HepG2 (cell line): ENCODE measurements around the gene ADIPOR1. TPM values are rescaled to one million over a fixed set of nuclear protein-coding genes. Genes with fewer than 3 reads are reported as not detected.

ENCODE experiments used
- ATAC-seq: fragments of 200-7000 bp; cut with Tn5 transposase; 3 replicates; pipeline ENCODE4 v1.9.1; 2020; ENCODE audit warnings: mild to moderate bottlenecking, moderate library complexity
- BruUV-seq: library from RNA; stranded (reverse); fragments of 400-500 nt; replicated peaks from 2 replicates; lab custom pipeline; 2021; lab: Mats Ljungman, UMichigan
- CTCF ChIA-PET: fragments of 300-600 bp; formaldehyde crosslinking; extraction: SDS; loops from one replicate; lab custom pipeline; 2021; ENCODE audit warnings: low total read pairs, inconsistent platforms, low intra/inter-chr PET ratio; lab: Yijun Ruan, JAX
- POLR2A ChIA-PET: fragments of 350-600 bp; sonication (Branson Sonifier 250); formaldehyde crosslinking; loops from one replicate; lab custom pipeline; 2020; ENCODE audit warnings: antibody characterized with exemption, inconsistent platforms; lab: Yijun Ruan, JAX
- DNase-seq: peaks from one replicate; pipeline ENCODE4 v3.0.0-alpha.2; 2015; ENCODE audit warnings: low spot score
- FAIRE-seq: peaks from 3 replicates; lab custom pipeline; 2011; peaks lifted over from hg19 to GRCh38; lab: Jason Lieb, UNC
- H2AFZ ChIP-seq: one replicate; pipeline ENCODE4 v1.6.1; 2011; ENCODE audit warnings: low read length, inconsistent platforms
- H3K27ac ChIP-seq: fragments of 300-600 bp; 3 replicates; pipeline ENCODE4 v1.8.0; 2011; ENCODE audit warnings: mixed run types, mild to moderate bottlenecking, mixed read lengths, low read length, inconsistent platforms; ENCODE audit not compliant: insufficient read depth; ENCODE audit errors: extremely low read length
- H3K27me3 ChIP-seq, 2 experiments: fragments of 200-600 bp in 1 of 2; 2 replicates in 1 of 2; 3 replicates in 1 of 2; pipeline versions ENCODE4 v1.6.0 to v1.8.0; 2011; ENCODE audit warnings: low read length in 2 of 2, mild to moderate bottlenecking in 2 of 2, moderate library complexity in 2 of 2, inconsistent platforms in 1 of 2; ENCODE audit not compliant: insufficient read depth in 2 of 2, control insufficient read depth in 1 of 2
- H3K36me3 ChIP-seq, 2 experiments: fragments of 200-600 bp in 1 of 2; replicated peaks in 1 of 2; 2 replicates in 1 of 2; 3 replicates in 1 of 2; pipeline versions ENCODE4 v1.5.1 to v1.8.0; 2011; ENCODE audit warnings: low read length in 2 of 2, inconsistent platforms in 1 of 2; ENCODE audit not compliant: insufficient read depth in 2 of 2, control insufficient read depth in 1 of 2
- H3K4me1 ChIP-seq: 2 replicates; pipeline ENCODE4 v1.5.1; 2012; ENCODE audit warnings: low read length, inconsistent platforms; ENCODE audit not compliant: insufficient read depth
- H3K4me2 ChIP-seq: 2 replicates; pipeline ENCODE4 v1.6.0; 2011; ENCODE audit warnings: low read depth, low read length, inconsistent platforms
- H3K4me3 ChIP-seq, 3 experiments: fragments of 200-600 bp in 1 of 3; sonication (generic), shearing (Covaris generic) in 1 of 3; replicated peaks in 1 of 3; 2 replicates each; pipeline ENCODE4 v1.5.1; 2011 to 2016; ENCODE audit warnings: low read length in 3 of 3, inconsistent platforms in 2 of 3, low read depth in 2 of 3, mild to moderate bottlenecking in 2 of 3, control low read depth in 1 of 3, mixed read lengths in 1 of 3; ENCODE audit not compliant: insufficient read depth in 1 of 3
- H3K79me2 ChIP-seq: one replicate; pipeline ENCODE4 v1.6.1; 2011; ENCODE audit warnings: low read length, inconsistent platforms; ENCODE audit not compliant: insufficient read depth
- H3K9ac ChIP-seq: 2 replicates; pipeline ENCODE4 v1.6.0; 2011; ENCODE audit warnings: mild to moderate bottlenecking, low read depth, low read length, inconsistent platforms; ENCODE audit not compliant: insufficient read depth
- H3K9me3 ChIP-seq: 2 replicates; pipeline ENCODE4 v1.5.1; 2012; ENCODE audit warnings: mild to moderate bottlenecking, low read length
- H4K20me1 ChIP-seq: 2 replicates; pipeline ENCODE4 v1.6.0; 2011; ENCODE audit warnings: inconsistent platforms, mild to moderate bottlenecking, low read length, moderate library complexity; ENCODE audit not compliant: insufficient read depth
- AGO1 ChIP-seq: fragments of 200-400 bp; formaldehyde crosslinking; IDR thresholded peaks from 2 replicates; pipeline ENCODE4 v1.6.1; 2017; ENCODE audit warnings: mild to moderate bottlenecking, low read depth, low read length, moderate library complexity; ENCODE audit not compliant: poor library complexity, severe bottlenecking
- ATRX ChIP-seq: sonication (generic); formaldehyde crosslinking; IDR thresholded peaks from 2 replicates; pipeline ENCODE4 v1.4.0; 2020; ENCODE audit warnings: missing genetic modification reagents, borderline replicate concordance
- CENPT ChIP-seq: sonication (generic); formaldehyde crosslinking; IDR thresholded peaks from 2 replicates; pipeline ENCODE4 v1.8.0; 2022; ENCODE audit warnings: low read depth, mild to moderate bottlenecking, moderate library complexity, missing genetic modification reagents
- GATAD2A ChIP-seq: IDR thresholded peaks from 2 replicates; pipeline ENCODE4 v1.6.1; 2016
- HNRNPLL ChIP-seq: fragments of 200-400 bp; formaldehyde crosslinking; IDR thresholded peaks from 2 replicates; pipeline ENCODE4 v1.6.1; 2017; ENCODE audit warnings: mild to moderate bottlenecking, low read depth, low read length; ENCODE audit not compliant: poor library complexity, severe bottlenecking
- NR2F2 ChIP-seq: IDR thresholded peaks from 2 replicates; pipeline ENCODE4 v1.6.1; 2012; ENCODE audit warnings: low read depth, inconsistent platforms, borderline replicate concordance
- STAT5B ChIP-seq: sonication (generic); formaldehyde crosslinking; IDR thresholded peaks from 2 replicates; pipeline ENCODE4 v1.4.0; 2020; ENCODE audit warnings: missing genetic modification reagents
- TBL1XR1 ChIP-seq: fragments of 150-350 bp; IDR thresholded peaks from 2 replicates; pipeline ENCODE4 v1.6.1; 2014; ENCODE audit warnings: borderline replicate concordance, low read length; ENCODE audit not compliant: partially characterized antibody
- ZFP36 ChIP-seq: fragments of 150-350 bp; IDR thresholded peaks from 2 replicates; pipeline ENCODE4 v1.6.1; 2018; ENCODE audit warnings: borderline replicate concordance, low read length, low read depth; ENCODE audit not compliant: partially characterized antibody
- ZFX ChIP-seq: sonication (generic); formaldehyde crosslinking; IDR thresholded peaks from 2 replicates; pipeline ENCODE4 v1.4.0; 2020; ENCODE audit warnings: mild to moderate bottlenecking, low read depth, missing genetic modification reagents, moderate library complexity
- ZNF564 ChIP-seq: sonication (generic); formaldehyde crosslinking; IDR thresholded peaks from 2 replicates; pipeline ENCODE4 v1.8.1; 2023; ENCODE audit warnings: mild to moderate bottlenecking, missing genetic modification reagents
- WGBS: methylation state at CpG from one replicate; pipeline ENCODE4 v1.1.6; 2017; ENCODE audit warnings: low lambda C conversion rate; 5-methylcytosine and 5-hydroxymethylcytosine counted together
- in situ Hi-C: cut with HindIII; loops from 2 replicates; pipeline ENCODE4 v1.10.0; 2017; ENCODE audit warnings: low pct_unique_long_range_greater_than_20kb; ENCODE audit not compliant: extremely low pct_ligation_motif_present
- intact Hi-C: fragments of 100-400 bp; cut with micrococcal nuclease; formaldehyde crosslinking; loops from one replicate; pipeline ENCODE4 v1.10.0; 2022; ENCODE audit not compliant: unreplicated experiment
- polyA plus RNA-seq, 8 experiments: library from polyadenylated mRNA; depleted of rRNA in 3 of 8; stranded (reverse) in 7 of 8; unstranded in 1 of 8; fragments of >200 nt; fragmentation: Illumina TruSeq in 4 of 8; extraction: Trizol in 4 of 8; gene quantifications; 2 replicates each; pipeline versions ENCODE4 v1.2.1 to v1.2.3, GENCODE V29; 2011 to 2016; ENCODE audit warnings: low read depth in 4 of 8, missing spikeins in 1 of 8, mixed read lengths in 1 of 8; ENCODE audit not compliant: insufficient read depth in 1 of 8
- total RNA-seq, 5 experiments: library from RNA; depleted of rRNA; stranded (reverse); fragments of >200 nt; fragmentation: Illumina TruSeq; extraction: Trizol; gene quantifications; 2 replicates each; pipeline ENCODE4 v1.2.3, GENCODE V29; 2016; ENCODE audit warnings: low read depth in 1 of 5
- TF ChIP-seq, protein P1 (sequence below): fragments of 450-650 bp; IDR thresholded peaks from 2 replicates; pipeline ENCODE4 v1.6.1; 2017; ENCODE audit warnings: mild to moderate bottlenecking
- TF ChIP-seq, protein P2 (sequence below), 2 experiments: fragments of 450-650 bp in 1 of 2; sonication (generic) in 1 of 2; formaldehyde crosslinking; IDR thresholded peaks; 2 replicates each; pipeline versions ENCODE4 v1.5.0 to v1.8.0; 2020 to 2022; ENCODE audit warnings: mild to moderate bottlenecking in 1 of 2, missing genetic modification reagents in 1 of 2

Gene ADIPOR1
- total and polyA plus RNA-seq, 2 of the 13 experiments (the other 11 are each of a cell fraction or from before 2014, with no cell fraction given): 60.0 to 141 TPM

DNA sequence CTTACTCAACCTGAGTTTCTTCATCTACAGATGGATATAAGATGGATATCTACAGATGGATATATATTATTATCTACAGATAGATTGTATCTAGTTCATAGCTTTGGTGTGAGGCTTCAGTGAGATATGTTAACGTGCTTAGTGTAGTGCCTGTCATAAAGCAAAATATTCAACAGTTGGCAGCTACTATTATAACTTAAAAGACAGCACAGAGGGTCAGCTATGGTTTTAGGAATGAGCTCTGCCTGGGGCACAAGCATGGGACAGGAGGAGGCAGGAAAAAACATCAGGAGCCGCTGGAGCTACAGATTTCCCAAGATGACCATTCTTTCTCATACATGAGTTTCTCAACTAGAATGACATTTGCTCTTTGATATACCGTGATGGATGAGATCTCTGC lies 10.2 kb upstream of the ADIPOR1 start:
- Histone ChIP-seq H3K4me2 (peak overlapping the region; percentile 96), H3K36me3 (0 out of 5 replicates have a peak, but pooled peaks cover 0 to 1% of the 10 kb centered on the region in 2 experiments), H4K20me1 (no peaks in the 10 kb centered on the region), H2AFZ (no peak overlapping the region), H3K27me3 (0 out of 5 replicates have a peak, but pooled peaks cover 0 to 6% of the 10 kb centered on the region in 2 experiments), H3K27ac (no peak overlapping the region), H3K9me3 (no peaks in the 10 kb centered on the region), H3K79me2 (no peaks in the 10 kb centered on the region), H3K4me1 (peaks cover 25% of the 10 kb centered on the region), H3K9ac (peak overlapping the region; percentile 57), H3K4me3 (peak overlapping the region; percentile 65 to 93 (median 78))
- DNase-seq (no peak), ATAC-seq (no peak), FAIRE-seq (no peak)
- 2% methylated on average over 3 of the region's 3 CpGs for WGBS
- in situ Hi-C loops: no loop called here
- intact Hi-C loops: loop anchor here (2.0 kb wide), 1 partner anchor 42 kb away; the partner anchor contains the start of gene KLHL12
- POLR2A ChIA-PET: interaction anchor here (1.0 to 1.9 kb wide), 4 partner anchors 39 to 160 kb away, joined by 4 to 11 read pairs (median 4); partner anchors contain the start of genes KDM5B, KLHL12 and TMEM183A
- CTCF ChIA-PET: interaction anchor here (1.4 kb wide), 1 partner anchor 42 kb away, joined by 7 read pairs; the partner anchor contains the start of gene KLHL12
- TF ChIP-seq GATAD2A (CRISPR knock-in tag) (no peak), HNRNPLL (no peak), CENPT (CRISPR knock-in tag) (no peak), ZFP36 (no peak), STAT5B (CRISPR knock-in tag) (no peak), ZFX (CRISPR knock-in tag) (no peak), NR2F2 (no peak), TBL1XR1 (no peak), ATRX (CRISPR knock-in tag) (no peak), AGO1 (no peak), ZNF564 (no peak)
- TF ChIP-seq, protein P1, sequence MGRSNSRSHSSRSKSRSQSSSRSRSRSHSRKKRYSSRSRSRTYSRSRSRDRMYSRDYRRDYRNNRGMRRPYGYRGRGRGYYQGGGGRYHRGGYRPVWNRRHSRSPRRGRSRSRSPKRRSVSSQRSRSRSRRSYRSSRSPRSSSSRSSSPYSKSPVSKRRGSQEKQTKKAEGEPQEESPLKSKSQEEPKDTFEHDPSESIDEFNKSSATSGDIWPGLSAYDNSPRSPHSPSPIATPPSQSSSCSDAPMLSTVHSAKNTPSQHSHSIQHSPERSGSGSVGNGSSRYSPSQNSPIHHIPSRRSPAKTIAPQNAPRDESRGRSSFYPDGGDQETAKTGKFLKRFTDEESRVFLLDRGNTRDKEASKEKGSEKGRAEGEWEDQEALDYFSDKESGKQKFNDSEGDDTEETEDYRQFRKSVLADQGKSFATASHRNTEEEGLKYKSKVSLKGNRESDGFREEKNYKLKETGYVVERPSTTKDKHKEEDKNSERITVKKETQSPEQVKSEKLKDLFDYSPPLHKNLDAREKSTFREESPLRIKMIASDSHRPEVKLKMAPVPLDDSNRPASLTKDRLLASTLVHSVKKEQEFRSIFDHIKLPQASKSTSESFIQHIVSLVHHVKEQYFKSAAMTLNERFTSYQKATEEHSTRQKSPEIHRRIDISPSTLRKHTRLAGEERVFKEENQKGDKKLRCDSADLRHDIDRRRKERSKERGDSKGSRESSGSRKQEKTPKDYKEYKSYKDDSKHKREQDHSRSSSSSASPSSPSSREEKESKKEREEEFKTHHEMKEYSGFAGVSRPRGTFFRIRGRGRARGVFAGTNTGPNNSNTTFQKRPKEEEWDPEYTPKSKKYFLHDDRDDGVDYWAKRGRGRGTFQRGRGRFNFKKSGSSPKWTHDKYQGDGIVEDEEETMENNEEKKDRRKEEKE: no peak
- TF ChIP-seq, protein P2, sequence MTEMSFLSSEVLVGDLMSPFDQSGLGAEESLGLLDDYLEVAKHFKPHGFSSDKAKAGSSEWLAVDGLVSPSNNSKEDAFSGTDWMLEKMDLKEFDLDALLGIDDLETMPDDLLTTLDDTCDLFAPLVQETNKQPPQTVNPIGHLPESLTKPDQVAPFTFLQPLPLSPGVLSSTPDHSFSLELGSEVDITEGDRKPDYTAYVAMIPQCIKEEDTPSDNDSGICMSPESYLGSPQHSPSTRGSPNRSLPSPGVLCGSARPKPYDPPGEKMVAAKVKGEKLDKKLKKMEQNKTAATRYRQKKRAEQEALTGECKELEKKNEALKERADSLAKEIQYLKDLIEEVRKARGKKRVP (CRISPR knock-in tag; IDR thresholded peaks at IDR 0.05): no peak
- no TSS peak for BruUV-seq
